ENCODE results near the gene PRKACA. TPM values are rescaled to one million over a fixed set of nuclear protein-coding genes. Genes with fewer than 3 reads are reported as not detected.

The PRKACA gene
- total RNA-seq, 1 experiment from 2014 or later: 24.0 TPM

GRCh38 chr19:14085309-14085995 lies 32.1 kb downstream of the PRKACA start, which contains the start of gene C19orf67:
TSS of gene C19orf67 (minus strand) at chr19:14085783. CDS start at chr19:14085627, 156 bp downstream.
- DNase-seq: peak; percentile 44
- Histone ChIP-seq H3K79me2 (ENCODE audit: low read length) (peaks cover 14% of the 10 kb centered on the region), H3K27me3 (ENCODE audit: low read length) (no peaks in the 10 kb centered on the region), H4K20me1 (ENCODE audit: insufficient read depth, low read depth, low read length) (no peaks in the 10 kb centered on the region), H3K9me2 (replicated peaks; ENCODE audit: insufficient read depth, low read length) (no peaks in the 10 kb centered on the region), H3K9me3 (ENCODE audit: low read length) (no peaks in the 10 kb centered on the region), H3K27ac (ENCODE audit: low read length) (no peak within 1 kb of the TSS), H2AFZ (ENCODE audit: low read length) (no peak within 1 kb of the TSS), H3K4me1 (ENCODE audit: low read length) (peaks cover 25% of the 10 kb centered on the region), H3K9ac (ENCODE audit: low read length) (no peak within 1 kb of the TSS), H3K36me3 (ENCODE audit: insufficient read depth, low read length) (peaks cover 7% of the 10 kb centered on the region), H3K4me3 (ENCODE audit: low read length) (no peak within 1 kb of the TSS), H3K4me2 (ENCODE audit: low read depth, low read length, poor library complexity, severe bottlenecking) (no peak within 1 kb of the TSS)

- Histone ChIP-seq H3K27me3 (ENCODE audit: low read length) (no peaks in the 10 kb centered on the region), H3K4me2 (ENCODE audit: low read depth, low read length, poor library complexity, severe bottlenecking) (no peak overlapping the region), H3K4me3 (ENCODE audit: low read length) (no peak overlapping the region), H3K36me3 (ENCODE audit: insufficient read depth, low read length) (no peaks in the 10 kb centered on the region), H3K9me3 (ENCODE audit: low read length) (no peaks in the 10 kb centered on the region), H3K9me2 (replicated peaks; ENCODE audit: insufficient read depth, low read length) (no peaks in the 10 kb centered on the region), H3K4me1 (ENCODE audit: low read length) (peaks cover 20% of the 10 kb centered on the region), H2AFZ (ENCODE audit: low read length) (no peak overlapping the region), H3K27ac (ENCODE audit: low read length) (no peak overlapping the region), H3K9ac (ENCODE audit: low read length) (no peak overlapping the region), H4K20me1 (ENCODE audit: insufficient read depth, low read depth, low read length) (no peaks in the 10 kb centered on the region), H3K79me2 (ENCODE audit: low read length) (no peaks in the 10 kb centered on the region)
- DNase-seq: no peak
Observed at GRCh38 chr19:14082675-14082960, 34.9 kb downstream of the PRKACA start.

- Histone ChIP-seq H3K9me3 (ENCODE audit: low read length) (no peaks in the 10 kb centered on the region), H3K27me3 (ENCODE audit: low read length) (no peaks in the 10 kb centered on the region), H3K36me3 (ENCODE audit: insufficient read depth, low read length) (no peaks in the 10 kb centered on the region), H3K4me2 (ENCODE audit: low read depth, low read length, poor library complexity, severe bottlenecking) (peak overlapping the region; percentile 86), H4K20me1 (ENCODE audit: insufficient read depth, low read depth, low read length) (no peaks in the 10 kb centered on the region), H3K79me2 (ENCODE audit: low read length) (no peaks in the 10 kb centered on the region), H3K4me3 (ENCODE audit: low read length) (peak overlapping the region; percentile 75), H3K27ac (ENCODE audit: low read length) (no peak overlapping the region), H3K9me2 (replicated peaks; ENCODE audit: insufficient read depth, low read length) (no peaks in the 10 kb centered on the region), H3K4me1 (ENCODE audit: low read length) (peaks cover 20% of the 10 kb centered on the region), H2AFZ (ENCODE audit: low read length) (peak overlapping the region; percentile 87; the same call in 1 of the 2 replicates), H3K9ac (ENCODE audit: low read length) (peak overlapping the region; percentile 74)
- no peak for DNase-seq
Observed at GRCh38 chr19:14081797-14082674, 35.5 kb downstream of the PRKACA start.

GRCh38 chr19:14080887-14081796 lies 36.4 kb downstream of the PRKACA start:
- H3K79me2 ChIP-seq (ENCODE audit: low read length): no peaks in the 10 kb centered on the region
- H3K9me3 ChIP-seq (ENCODE audit: low read length): no peaks in the 10 kb centered on the region
- peak overlapping the region; percentile 85 for H3K4me3 ChIP-seq (ENCODE audit: low read length)
- no peaks in the 10 kb centered on the region for H3K36me3 ChIP-seq (ENCODE audit: insufficient read depth, low read length)
- no peaks in the 10 kb centered on the region for H3K9me2 ChIP-seq (replicated peaks; ENCODE audit: insufficient read depth, low read length)
- no peaks in the 10 kb centered on the region for H3K27me3 ChIP-seq (ENCODE audit: low read length)
- H4K20me1 ChIP-seq (ENCODE audit: insufficient read depth, low read depth, low read length): no peaks in the 10 kb centered on the region
- DNase-seq: peak; percentile 100
- peak overlapping the region; percentile 80 for H3K9ac ChIP-seq (ENCODE audit: low read length)
- H3K4me2 ChIP-seq (ENCODE audit: low read depth, low read length, poor library complexity, severe bottlenecking): peak overlapping the region; percentile 86
- H2AFZ ChIP-seq (ENCODE audit: low read length): peak overlapping the region; percentile 92
- peaks cover 20% of the 10 kb centered on the region for H3K4me1 ChIP-seq (ENCODE audit: low read length)
- H3K27ac ChIP-seq (ENCODE audit: low read length): 0 out of 2 replicates have a peak overlapping the region, but pooled peaks have one; percentile 49

- H3K9me2 ChIP-seq (replicated peaks; ENCODE audit: insufficient read depth, low read length): no peaks in the 10 kb centered on the region
- no peak overlapping the region for H3K4me2 ChIP-seq (ENCODE audit: low read depth, low read length, poor library complexity, severe bottlenecking)
- peaks cover 37% of the 10 kb centered on the region for H3K4me1 ChIP-seq (ENCODE audit: low read length)
- H3K9me3 ChIP-seq (ENCODE audit: low read length): no peaks in the 10 kb centered on the region
- H2AFZ ChIP-seq (ENCODE audit: low read length): no peak overlapping the region
- H3K4me3 ChIP-seq (ENCODE audit: low read length): no peak overlapping the region
- no peaks in the 10 kb centered on the region for H3K36me3 ChIP-seq (ENCODE audit: insufficient read depth, low read length)
- H3K27ac ChIP-seq (ENCODE audit: low read length): no peak overlapping the region
- no peak overlapping the region for H3K9ac ChIP-seq (ENCODE audit: low read length)
- H4K20me1 ChIP-seq (ENCODE audit: insufficient read depth, low read depth, low read length): no peaks in the 10 kb centered on the region
- DNase-seq: peak; percentile 35
- H3K27me3 ChIP-seq (ENCODE audit: low read length): no peaks in the 10 kb centered on the region
- no peaks in the 10 kb centered on the region for H3K79me2 ChIP-seq (ENCODE audit: low read length)
Observed at GRCh38 chr19:14078411-14078810, 39.2 kb downstream of the PRKACA start.

- H4K20me1 ChIP-seq (ENCODE audit: insufficient read depth, low read depth, low read length): no peaks in the 10 kb centered on the region
- H3K4me2 ChIP-seq (ENCODE audit: low read depth, low read length, poor library complexity, severe bottlenecking): peak overlapping the region; percentile 98
- no peaks in the 10 kb centered on the region for H3K9me3 ChIP-seq (ENCODE audit: low read length)
- DNase-seq: peak; percentile 53
- H3K36me3 ChIP-seq (ENCODE audit: insufficient read depth, low read length): no peaks in the 10 kb centered on the region
- H3K27ac ChIP-seq (ENCODE audit: low read length): no peak overlapping the region
- no peaks in the 10 kb centered on the region for H3K79me2 ChIP-seq (ENCODE audit: low read length)
- peak overlapping the region; percentile 77 for H3K4me3 ChIP-seq (ENCODE audit: low read length)
- H3K9me2 ChIP-seq (replicated peaks; ENCODE audit: insufficient read depth, low read length): no peaks in the 10 kb centered on the region
- no peaks in the 10 kb centered on the region; the same call in 1 of the 2 replicates for H3K27me3 ChIP-seq (ENCODE audit: low read length)
- H3K9ac ChIP-seq (ENCODE audit: low read length): peak overlapping the region; percentile 75
- peak overlapping the region; percentile 85; the same call in 1 of the 2 replicates for H2AFZ ChIP-seq (ENCODE audit: low read length)
- H3K4me1 ChIP-seq (ENCODE audit: low read length): peaks cover 34% of the 10 kb centered on the region
Observed at GRCh38 chr19:14073925-14074838, 43.4 kb downstream of the PRKACA start.

GRCh38 chr19:14073261-14073924 lies 44.2 kb downstream of the PRKACA start:
- peak; percentile 92 for DNase-seq
- Histone ChIP-seq H3K4me2 (ENCODE audit: low read depth, low read length, poor library complexity, severe bottlenecking) (peak overlapping the region; percentile 98), H3K79me2 (ENCODE audit: low read length) (no peaks in the 10 kb centered on the region), H3K9me2 (replicated peaks; ENCODE audit: insufficient read depth, low read length) (no peaks in the 10 kb centered on the region), H3K4me1 (ENCODE audit: low read length) (peaks cover 34% of the 10 kb centered on the region), H3K9me3 (ENCODE audit: low read length) (no peaks in the 10 kb centered on the region), H3K4me3 (ENCODE audit: low read length) (peak overlapping the region; percentile 77), H2AFZ (ENCODE audit: low read length) (peak overlapping the region; percentile 85; the same call in 1 of the 2 replicates), H4K20me1 (ENCODE audit: insufficient read depth, low read depth, low read length) (no peaks in the 10 kb centered on the region), H3K27ac (ENCODE audit: low read length) (no peak overlapping the region), H3K36me3 (ENCODE audit: insufficient read depth, low read length) (no peaks in the 10 kb centered on the region), H3K9ac (ENCODE audit: low read length) (peak overlapping the region; percentile 75), H3K27me3 (ENCODE audit: low read length) (no peaks in the 10 kb centered on the region; the same call in 1 of the 2 replicates)
